GM13976 (cell line): ENCODE data around the gene SKA3.
"Not testable (repeated sequence)": the region's sequence is repeated elsewhere in the genome, so short reads cannot be mapped to it uniquely, and the experiment has no call there.

ENCODE experiments used
- DNase-seq: peaks from one replicate; pipeline ENCODE4 v3.0.0; 2012; ENCODE audit warnings: low spot score
- in situ Hi-C: fragments of 300-500 bp; cut with MboI; formaldehyde crosslinking; loops from one replicate; pipeline ENCODE4 v1.12.0; 2022; ENCODE audit warnings: low sequenced_read_pairs, mixed read lengths, inconsistent platforms; ENCODE audit not compliant: unreplicated experiment
- TF ChIP-seq, protein P1 (sequence below): IDR thresholded peaks from 2 replicates; pipeline ENCODE4 v1.5.1; 2012; ENCODE audit warnings: borderline replicate concordance, mild to moderate bottlenecking; ENCODE audit not compliant: insufficient read depth; ENCODE audit errors: extremely low read depth, missing control alignments, control extremely low read depth

SKA3 gene

DNA sequence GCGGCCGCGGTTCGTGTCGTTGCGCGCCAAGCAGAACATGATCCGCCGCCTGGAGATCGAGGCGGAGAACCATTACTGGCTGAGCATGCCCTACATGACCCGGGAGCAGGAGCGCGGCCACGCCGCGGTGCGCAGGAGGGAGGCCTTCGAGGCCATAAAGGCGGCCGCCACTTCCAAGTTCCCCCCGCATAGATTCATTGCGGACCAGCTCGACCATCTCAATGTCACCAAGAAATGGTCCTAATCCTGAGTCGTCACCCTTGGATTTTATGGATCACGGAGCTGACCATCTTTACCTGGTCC lies 581 bp upstream of the SKA3 start:
- DNase-seq, result no peak
- in situ Hi-C loops, result no loop called here
- TF ChIP-seq, protein P1, sequence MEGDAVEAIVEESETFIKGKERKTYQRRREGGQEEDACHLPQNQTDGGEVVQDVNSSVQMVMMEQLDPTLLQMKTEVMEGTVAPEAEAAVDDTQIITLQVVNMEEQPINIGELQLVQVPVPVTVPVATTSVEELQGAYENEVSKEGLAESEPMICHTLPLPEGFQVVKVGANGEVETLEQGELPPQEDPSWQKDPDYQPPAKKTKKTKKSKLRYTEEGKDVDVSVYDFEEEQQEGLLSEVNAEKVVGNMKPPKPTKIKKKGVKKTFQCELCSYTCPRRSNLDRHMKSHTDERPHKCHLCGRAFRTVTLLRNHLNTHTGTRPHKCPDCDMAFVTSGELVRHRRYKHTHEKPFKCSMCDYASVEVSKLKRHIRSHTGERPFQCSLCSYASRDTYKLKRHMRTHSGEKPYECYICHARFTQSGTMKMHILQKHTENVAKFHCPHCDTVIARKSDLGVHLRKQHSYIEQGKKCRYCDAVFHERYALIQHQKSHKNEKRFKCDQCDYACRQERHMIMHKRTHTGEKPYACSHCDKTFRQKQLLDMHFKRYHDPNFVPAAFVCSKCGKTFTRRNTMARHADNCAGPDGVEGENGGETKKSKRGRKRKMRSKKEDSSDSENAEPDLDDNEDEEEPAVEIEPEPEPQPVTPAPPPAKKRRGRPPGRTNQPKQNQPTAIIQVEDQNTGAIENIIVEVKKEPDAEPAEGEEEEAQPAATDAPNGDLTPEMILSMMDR, result no peak

DNA sequence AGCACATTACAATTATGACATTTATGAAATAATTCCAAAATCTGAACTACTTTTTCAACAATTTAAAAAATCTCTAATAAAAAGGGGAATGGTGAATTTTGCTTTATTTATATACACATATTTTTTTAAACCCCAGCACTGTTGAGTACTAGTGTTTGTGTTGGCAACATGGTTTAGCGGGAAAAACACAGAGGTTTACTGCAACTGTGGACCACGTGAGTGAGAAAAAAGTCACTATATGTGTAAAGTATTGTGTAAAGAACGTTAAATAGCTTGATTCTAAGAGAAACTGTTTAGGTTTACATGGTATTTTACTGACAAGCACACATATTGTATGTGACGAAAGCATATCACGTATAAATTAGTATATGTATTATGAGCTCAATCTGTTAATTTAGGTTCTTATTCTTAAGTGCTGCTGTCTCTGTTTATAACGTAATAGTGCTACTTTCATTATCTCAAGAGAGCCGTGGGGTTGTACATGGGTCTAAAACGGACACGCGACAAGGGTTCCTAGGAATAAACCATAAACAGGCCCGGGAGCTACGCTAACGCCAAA lies 617 bp downstream of the SKA3 start:
- DNase-seq, result no peak
- TF ChIP-seq, protein P1, result no peak
- in situ Hi-C loops, result no loop called here

DNA sequence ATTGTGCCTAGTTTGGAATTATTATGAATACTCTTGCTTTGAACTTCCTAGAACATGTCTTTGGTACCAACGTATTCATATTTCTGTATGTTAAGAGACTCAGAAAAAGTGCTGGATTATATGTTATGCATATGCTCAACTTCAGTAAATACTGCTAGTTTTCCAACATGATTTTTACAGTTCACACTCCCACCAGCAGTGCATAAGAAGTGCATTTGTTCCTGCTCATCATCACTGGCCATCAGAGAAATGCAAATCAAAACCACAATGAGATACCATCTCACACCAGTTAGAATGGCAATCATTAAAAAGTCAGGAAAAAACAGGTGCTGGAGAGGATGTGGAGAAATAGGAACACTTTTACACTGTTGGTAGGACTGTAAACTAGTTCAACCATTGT lies 2.6 kb downstream of the SKA3 start:
- DNase-seq, in situ Hi-C loops: not testable (repeated sequence)

DNA sequence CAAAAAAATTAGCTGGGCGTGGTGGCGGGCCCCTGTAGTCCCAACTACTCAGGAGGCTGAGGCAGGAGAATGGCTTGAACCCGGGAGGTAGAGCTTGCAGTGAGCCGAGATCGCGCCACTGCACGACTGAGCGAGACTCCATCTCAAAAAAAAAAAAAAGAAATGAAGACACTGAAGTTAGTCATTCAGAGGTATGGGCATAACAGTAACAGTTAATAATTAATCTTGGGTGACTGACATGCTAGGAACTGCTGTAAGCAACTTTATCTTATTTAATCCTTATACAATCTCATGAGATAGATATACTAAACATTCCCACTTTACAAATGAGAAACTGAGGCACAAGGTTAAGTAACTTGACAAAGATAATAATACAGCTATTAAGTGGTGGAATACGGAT lies 4.9 kb downstream of the SKA3 start:
- in situ Hi-C loops, result no loop called here
- TF ChIP-seq, protein P1, result no peak
- DNase-seq, result no peak

DNA sequence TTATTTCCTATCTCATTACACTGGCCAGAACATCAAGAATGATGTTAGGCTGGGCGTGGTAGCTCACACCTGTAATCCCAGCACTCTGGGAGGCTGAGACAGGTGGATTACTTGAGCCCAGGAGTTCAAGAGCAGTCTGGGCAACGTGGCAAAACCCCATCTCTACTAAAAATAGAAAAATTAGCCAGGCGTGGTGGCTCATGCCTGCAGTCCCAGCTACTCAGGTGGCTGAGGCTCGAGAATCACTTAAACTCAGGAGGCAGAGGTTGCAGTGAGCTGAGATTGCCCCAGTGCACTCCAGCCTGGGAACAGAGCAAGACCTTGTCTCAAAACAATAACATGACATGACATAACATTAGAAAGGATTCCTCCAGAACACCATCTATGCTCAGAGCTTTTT lies 10.7 kb downstream of the SKA3 start:
- in situ Hi-C loops, DNase-seq: not testable (repeated sequence)

DNA sequence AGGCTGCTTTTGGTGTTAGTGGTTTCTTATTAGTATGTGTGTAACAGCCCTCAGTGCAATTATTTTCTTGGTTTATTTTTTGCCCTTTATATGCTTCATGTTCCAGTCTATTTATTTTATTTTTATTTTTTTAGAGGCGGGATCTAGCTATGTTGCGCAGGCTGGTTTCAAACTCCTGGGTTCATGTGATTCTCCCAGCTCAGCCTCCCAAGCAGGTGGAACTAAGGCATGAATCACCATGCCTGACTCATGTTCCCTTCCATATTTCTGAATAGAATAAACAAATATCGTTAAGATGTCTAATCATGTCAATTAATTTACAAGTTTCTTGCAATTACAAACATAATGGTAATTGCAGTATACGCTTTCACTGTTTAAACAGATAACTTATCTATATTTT lies 11.7 kb downstream of the SKA3 start:
- DNase-seq, result no peak
- in situ Hi-C loops, result no loop called here
- TF ChIP-seq, protein P1, result no peak

DNA sequence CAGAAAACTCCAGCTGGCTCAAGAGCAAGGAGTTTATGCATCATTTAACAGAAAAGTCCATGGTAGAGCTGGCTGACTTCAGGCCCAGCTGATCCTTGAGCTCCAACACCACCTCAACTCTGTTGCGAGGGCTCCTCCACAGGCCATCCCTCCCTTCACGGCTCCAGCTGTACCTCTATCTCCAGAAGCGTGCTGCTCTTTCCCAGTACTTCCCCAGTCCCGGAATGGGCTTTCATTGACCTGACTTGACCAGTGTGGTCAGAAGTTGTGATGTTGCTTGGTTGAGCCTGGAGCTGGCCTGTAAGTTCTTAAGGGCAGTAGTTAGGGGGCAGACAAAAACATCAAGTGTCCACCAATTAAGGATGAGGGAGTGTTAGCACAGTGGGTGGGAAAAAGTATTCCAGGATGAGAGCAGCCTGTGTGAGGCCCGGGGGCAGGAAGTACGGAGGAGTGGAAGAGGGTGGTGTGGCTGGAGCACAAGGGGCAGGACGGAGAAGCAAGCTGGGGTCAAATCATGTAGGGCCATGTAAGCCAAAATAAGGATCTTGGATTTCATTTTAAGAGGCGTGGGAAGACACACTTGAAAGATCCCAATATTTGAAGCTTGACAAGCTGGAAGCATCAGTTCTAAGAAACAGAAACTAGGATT lies 24.0 kb downstream of the SKA3 start:
- no peak for DNase-seq
- in situ Hi-C loops, result no loop called here
- TF ChIP-seq, protein P1, result no peak

DNA sequence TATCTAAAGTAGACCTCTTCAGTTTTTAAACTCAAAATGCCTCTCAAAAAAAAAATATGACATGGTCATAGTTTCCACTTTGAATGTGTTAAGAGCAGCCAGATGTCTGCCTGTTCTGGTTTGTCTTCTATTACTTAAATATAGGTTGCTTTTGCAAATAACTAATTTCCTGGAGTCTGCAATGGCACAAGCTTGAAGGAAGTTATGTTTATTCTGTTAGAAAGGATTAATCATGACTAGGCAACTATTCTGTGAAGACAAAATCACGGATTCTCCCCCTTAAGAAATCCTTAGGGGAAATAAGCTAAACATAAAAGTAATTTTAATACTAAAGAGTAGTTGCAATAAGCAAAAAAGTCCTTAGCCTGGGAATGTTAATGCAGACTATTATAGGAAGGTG lies 26.3 kb downstream of the SKA3 start:
- TF ChIP-seq, protein P1, result no peak
- in situ Hi-C loops, result no loop called here

More for the DNA sequence above, 26.3 kb downstream of the SKA3 start:
- no peak for DNase-seq
